Cardiac fibroblast (primary cell): ENCODE measurements around the gene RNF148.

Experiments
- DNase-seq, 2 donors: peaks; one replicate each; pipeline versions ENCODE4 v3.0.0 to v3.0.0-alpha.2; 2010; ENCODE audit warnings: low read depth in 2 of 2
- H3K4me3 ChIP-seq, 2 donors: replicated peaks in 1 of 2; 1 replicate in 1 of 2; 2 replicates in 1 of 2; pipeline ENCODE4 v1.5.1; 2011; ENCODE audit warnings: low read depth in 2 of 2, low read length in 2 of 2, mild to moderate bottlenecking in 2 of 2, moderate library complexity in 1 of 2
- TF ChIP-seq, protein P1 (sequence below): IDR thresholded peaks from one replicate; pipeline ENCODE4 v1.5.1; 2011; ENCODE audit warnings: low read depth, mild to moderate bottlenecking, low read length, inconsistent platforms

The RNF148 gene

DNA sequence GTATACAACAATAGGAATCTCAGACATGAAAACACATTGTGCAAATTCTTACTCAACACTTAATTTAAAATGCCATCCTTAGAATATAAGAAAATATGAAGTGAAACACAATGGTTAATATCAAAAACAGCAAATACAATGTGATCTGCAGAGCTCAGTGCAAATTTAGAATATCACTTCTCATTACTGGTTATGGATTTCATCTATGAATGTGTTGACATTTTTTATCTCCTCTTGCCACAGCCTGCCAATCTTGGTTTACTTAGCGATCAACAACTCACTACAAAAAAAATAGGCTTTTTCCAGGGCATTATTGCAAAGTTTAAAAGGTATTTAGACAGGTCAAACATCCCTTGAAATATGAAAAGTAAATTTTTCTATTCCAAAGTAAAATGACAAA is 25.0 kb upstream of the RNF148 start:
- TF ChIP-seq, protein P1, sequence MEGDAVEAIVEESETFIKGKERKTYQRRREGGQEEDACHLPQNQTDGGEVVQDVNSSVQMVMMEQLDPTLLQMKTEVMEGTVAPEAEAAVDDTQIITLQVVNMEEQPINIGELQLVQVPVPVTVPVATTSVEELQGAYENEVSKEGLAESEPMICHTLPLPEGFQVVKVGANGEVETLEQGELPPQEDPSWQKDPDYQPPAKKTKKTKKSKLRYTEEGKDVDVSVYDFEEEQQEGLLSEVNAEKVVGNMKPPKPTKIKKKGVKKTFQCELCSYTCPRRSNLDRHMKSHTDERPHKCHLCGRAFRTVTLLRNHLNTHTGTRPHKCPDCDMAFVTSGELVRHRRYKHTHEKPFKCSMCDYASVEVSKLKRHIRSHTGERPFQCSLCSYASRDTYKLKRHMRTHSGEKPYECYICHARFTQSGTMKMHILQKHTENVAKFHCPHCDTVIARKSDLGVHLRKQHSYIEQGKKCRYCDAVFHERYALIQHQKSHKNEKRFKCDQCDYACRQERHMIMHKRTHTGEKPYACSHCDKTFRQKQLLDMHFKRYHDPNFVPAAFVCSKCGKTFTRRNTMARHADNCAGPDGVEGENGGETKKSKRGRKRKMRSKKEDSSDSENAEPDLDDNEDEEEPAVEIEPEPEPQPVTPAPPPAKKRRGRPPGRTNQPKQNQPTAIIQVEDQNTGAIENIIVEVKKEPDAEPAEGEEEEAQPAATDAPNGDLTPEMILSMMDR: no peak
- no peak for DNase-seq
- H3K4me3 ChIP-seq: no peak overlapping the region

DNA sequence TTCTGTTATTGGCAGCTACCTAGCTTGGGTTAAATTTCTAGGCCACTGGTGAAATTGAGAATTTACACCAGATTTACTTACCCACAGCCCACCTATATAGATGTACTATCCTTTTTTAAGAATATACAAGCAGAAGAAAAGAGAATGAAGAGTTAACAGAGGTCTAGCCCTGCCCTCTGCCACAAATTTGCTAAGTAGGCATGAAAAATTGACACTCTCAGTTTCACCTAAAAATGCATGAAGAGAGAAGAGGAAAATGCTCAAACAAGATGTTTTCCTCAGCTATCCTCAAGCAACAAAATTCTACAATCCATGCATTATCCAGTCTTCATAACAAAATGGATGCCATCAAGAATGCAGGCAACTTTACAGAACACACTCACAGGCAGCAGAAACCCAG is 24.6 kb upstream of the RNF148 start:
- TF ChIP-seq, protein P1: no peak
- H3K4me3 ChIP-seq: no peak overlapping the region
- DNase-seq: no peak

DNA sequence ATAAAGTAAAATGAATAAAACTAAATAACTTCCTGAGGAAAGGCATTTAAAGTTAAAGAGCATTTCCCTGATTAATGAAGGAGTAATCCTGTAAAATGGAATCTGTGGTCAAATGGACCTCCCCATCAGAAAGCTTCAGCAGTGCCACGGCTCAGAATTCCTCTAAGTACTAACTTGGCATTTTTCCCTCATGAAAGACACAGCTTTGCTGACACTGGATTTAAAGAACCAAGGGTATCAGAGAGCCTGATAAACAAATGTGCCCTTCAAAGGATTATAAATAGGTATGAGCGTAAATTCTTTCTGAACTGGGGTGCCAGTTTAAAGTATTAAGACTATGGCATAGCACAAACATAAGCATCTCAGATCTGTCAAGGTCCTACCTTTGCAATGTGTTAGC is 24.2 kb upstream of the RNF148 start:
- H3K4me3 ChIP-seq: no peak overlapping the region
- TF ChIP-seq, protein P1: no peak
- no peak for DNase-seq

DNA sequence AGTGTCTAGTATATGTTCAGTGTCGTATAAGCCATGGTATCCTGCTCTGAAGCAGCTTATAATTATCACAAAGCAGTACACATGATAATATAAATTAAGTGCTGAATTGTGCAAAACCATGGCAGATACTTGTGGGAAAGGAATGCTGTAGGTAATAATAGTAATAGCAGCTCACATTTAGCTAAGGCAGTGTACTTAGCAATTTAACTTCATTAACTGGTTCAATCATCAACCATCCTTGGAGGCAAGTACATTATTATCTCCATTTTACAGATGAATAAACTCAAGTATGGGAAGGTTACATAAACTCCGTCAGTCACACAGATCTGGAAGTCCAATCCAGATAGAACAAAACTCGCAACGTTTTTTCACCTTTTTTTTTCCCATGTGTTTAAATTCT is 21.6 kb upstream of the RNF148 start:
- TF ChIP-seq, protein P1: no peak
- no peak for DNase-seq
- no peak overlapping the region for H3K4me3 ChIP-seq

DNA sequence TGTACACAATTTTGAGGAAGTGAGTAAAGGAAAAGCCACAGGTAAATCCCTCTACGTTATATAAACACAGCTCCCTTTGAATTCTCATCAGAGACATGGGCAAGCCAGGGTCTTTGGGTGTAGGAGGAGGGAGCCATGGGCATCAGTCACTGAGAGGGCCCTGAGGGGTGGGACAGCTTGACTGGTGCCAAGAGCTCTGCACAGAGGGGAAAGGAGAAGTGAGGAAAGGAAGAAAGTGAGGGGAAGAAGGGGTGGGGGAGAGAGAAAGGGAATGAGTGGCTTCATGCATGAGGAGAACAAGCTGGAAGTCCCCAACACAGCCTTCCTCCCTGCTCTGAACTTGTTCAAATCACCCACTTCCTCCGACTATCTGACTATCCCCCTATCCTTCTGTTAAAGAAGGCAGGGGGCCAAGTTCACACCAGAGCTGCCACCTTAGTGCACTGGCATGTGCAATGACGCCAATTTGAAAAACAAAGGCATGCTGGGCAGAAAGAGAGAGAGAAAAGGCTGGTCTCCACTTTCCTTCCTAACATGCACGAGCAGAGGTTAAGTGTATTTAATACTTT is 16.4 kb upstream of the RNF148 start:
- TF ChIP-seq, protein P1: no peak
- no peak for DNase-seq
- no peak overlapping the region for H3K4me3 ChIP-seq

DNA sequence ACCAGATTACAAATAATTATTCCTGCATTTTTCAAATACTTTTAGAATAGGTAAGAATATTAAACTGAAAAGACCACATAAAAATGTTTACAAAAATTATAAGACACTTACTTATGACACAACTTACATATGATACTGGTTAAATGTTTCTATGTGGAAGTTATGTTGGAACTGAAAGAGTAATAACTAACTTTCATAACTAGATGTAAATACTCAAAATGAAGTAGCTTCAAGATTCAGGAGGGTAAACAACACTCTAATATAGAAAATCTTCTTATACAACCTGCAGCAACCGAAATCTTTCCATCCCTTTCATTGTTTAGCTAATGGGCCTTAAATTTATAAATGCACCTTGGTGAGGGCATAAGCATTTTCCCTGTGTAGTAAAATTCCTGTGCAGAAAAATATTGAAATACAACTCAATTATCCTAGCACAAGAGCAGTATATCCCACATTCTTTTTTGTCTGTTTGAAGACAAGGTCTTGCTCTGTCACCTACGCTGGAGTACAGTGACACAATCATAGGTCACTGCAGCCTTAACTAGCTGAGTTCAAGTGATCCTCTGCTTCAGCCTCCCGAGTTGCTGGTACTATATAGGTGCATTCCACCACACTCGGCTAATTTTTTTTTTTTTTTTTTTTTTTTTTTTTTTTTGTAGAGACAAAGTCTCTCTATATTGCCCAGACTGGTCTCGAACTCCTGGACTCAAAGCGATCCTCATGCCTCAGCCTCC is 14.8 kb upstream of the RNF148 start:
- TF ChIP-seq, protein P1: no peak
- H3K4me3 ChIP-seq: no peak overlapping the region
- DNase-seq: no peak
